Right lobe of liver (tissue), 4 donors: ENCODE data around the gene ATP6V0D1.

Experiments
- POLR2A ChIP-seq: fragments of 450-650 bp; IDR thresholded peaks from one replicate; pipeline ENCODE4 v1.6.1; 2017; ENCODE audit warnings: antibody characterized with exemption, mild to moderate bottlenecking
- TF ChIP-seq, protein P1 (sequence below), 4 donors: fragments of 200-600 bp in 3 of 4; fragments of 450-650 bp in 1 of 4; IDR thresholded peaks; one replicate each; pipeline versions ENCODE4 v1.5.1 to v1.8.0; 2016 to 2022; ENCODE audit warnings: antibody characterized with exemption in 4 of 4, mild to moderate bottlenecking in 2 of 4
- donor health status: DM: no; HTN: no; CAD: no.
- donor health status: DM: no; HTN: no; CAD: no.
- donor health status: DM: no; HTN: yes; CAD: no.

- TF ChIP-seq, protein P1, sequence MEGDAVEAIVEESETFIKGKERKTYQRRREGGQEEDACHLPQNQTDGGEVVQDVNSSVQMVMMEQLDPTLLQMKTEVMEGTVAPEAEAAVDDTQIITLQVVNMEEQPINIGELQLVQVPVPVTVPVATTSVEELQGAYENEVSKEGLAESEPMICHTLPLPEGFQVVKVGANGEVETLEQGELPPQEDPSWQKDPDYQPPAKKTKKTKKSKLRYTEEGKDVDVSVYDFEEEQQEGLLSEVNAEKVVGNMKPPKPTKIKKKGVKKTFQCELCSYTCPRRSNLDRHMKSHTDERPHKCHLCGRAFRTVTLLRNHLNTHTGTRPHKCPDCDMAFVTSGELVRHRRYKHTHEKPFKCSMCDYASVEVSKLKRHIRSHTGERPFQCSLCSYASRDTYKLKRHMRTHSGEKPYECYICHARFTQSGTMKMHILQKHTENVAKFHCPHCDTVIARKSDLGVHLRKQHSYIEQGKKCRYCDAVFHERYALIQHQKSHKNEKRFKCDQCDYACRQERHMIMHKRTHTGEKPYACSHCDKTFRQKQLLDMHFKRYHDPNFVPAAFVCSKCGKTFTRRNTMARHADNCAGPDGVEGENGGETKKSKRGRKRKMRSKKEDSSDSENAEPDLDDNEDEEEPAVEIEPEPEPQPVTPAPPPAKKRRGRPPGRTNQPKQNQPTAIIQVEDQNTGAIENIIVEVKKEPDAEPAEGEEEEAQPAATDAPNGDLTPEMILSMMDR (IDR thresholded peaks at IDR 0.05), result no peak
- no peak for TF ChIP-seq POLR2A
These were observed 47.4 kb upstream of the ATP6V0D1 start, which contains the start of gene RIPOR1 for GRCh38 chr16:67528222-67528869.
